Measurements from ENCODE around the gene ZIC2. TPM values are rescaled to one million over a fixed set of nuclear protein-coding genes. Genes with fewer than 3 reads are reported as not detected.
A peak's percentile ranks its signal among the peaks of the same experiment; 100 is the strongest.

Gene ZIC2
- total and polyA plus RNA-seq, 2 of the 4 experiments (the other 2 are of a cell fraction) = not detected

- no peak overlapping the region for H3K4ac ChIP-seq (ENCODE audit: low read depth, low read length)
These were observed 3.4 kb upstream of the ZIC2 start for GRCh38 chr13:99977912-99978798.

More at GRCh38 chr13:99977912-99978798, 3.4 kb upstream of the ZIC2 start:
- intact Hi-C loops (cut with micrococcal nuclease) (loop anchor here (10.0 kb wide), 1 partner anchor 537 kb away; no protein-coding TSS in a partner anchor), in situ Hi-C loops (cut with MboI; ENCODE audit: low sequenced_read_pairs) (no loop called here), dilution Hi-C loops (cut with HindIII; ENCODE audit: low sequenced_read_pairs, unreplicated experiment) (no loop called here)
- H3K56ac ChIP-seq (ENCODE audit: extremely low read depth, insufficient read depth, low read length) = no peak overlapping the region
- TF ChIP-seq POLR2A (IDR thresholded peaks at IDR 0.05; ENCODE audit: low read depth, low read length) (no peak), MAFK (IDR thresholded peaks at IDR 0.05; ENCODE audit: low read depth, low read length) (no peak), USF2 (IDR thresholded peaks at IDR 0.05; ENCODE audit: low read depth, low read length) (no peak), BHLHE40 (IDR thresholded peaks at IDR 0.05; ENCODE audit: low read depth, low read length) (no peak), ELK1 (IDR thresholded peaks at IDR 0.05; ENCODE audit: borderline replicate concordance, low read depth, low read length) (no peak), CTCF (conservative IDR thresholded peaks at IDR 0.05; ENCODE audit: low read depth, low read length) (no peak), MXI1 (IDR thresholded peaks at IDR 0.05; ENCODE audit: borderline replicate concordance, low read depth, low read length) (no peak), NFE2L2 (IDR thresholded peaks at IDR 0.05; ENCODE audit: low read depth, low read length) (no peak), CHD1 (IDR thresholded peaks at IDR 0.05; ENCODE audit: low read depth, low read length) (no peak), FOS (IDR thresholded peaks at IDR 0.05; ENCODE audit: low read depth, low read length) (no peak), RCOR1 (IDR thresholded peaks at IDR 0.05; ENCODE audit: insufficient replicate concordance, low read length) (no peak)
- no peak overlapping the region for H3K14ac ChIP-seq (replicated peaks; ENCODE audit: low read depth, low read length)
- no peak overlapping the region for H2BK15ac ChIP-seq (ENCODE audit: low read depth, low read length)
- H2AK9ac ChIP-seq (replicated peaks; ENCODE audit: low read depth, low read length, poor library complexity) = no peak overlapping the region
- no peak overlapping the region for H3K23ac ChIP-seq (ENCODE audit: low read depth, low read length)
- no peak overlapping the region for H2BK120ac ChIP-seq (ENCODE audit: low read depth, low read length)
- no peak overlapping the region for H4K8ac ChIP-seq (ENCODE audit: low read depth in 2 of 2, low read length in 2 of 2)
- ATAC-seq (ENCODE audit: low read depth) (no peak), DNase-seq (no peak)
- H2BK20ac ChIP-seq (ENCODE audit: low read depth, low read length) = no peak overlapping the region
- no peaks in the 10 kb centered on the region for H3K9me1 ChIP-seq (ENCODE audit: insufficient read depth, low read length)
- no peak overlapping the region for H3K4me3 ChIP-seq (ENCODE audit: insufficient read depth, low read depth, low read length)
- no peaks in the 10 kb centered on the region; the same call in 1 of the 2 replicates for H3K4me1 ChIP-seq (ENCODE audit: control insufficient read depth, insufficient read depth, low read length)
- H3K27me3 ChIP-seq (ENCODE audit: control insufficient read depth, insufficient read depth, low read length) = peaks cover 89% of the 10 kb centered on the region
- no peak overlapping the region for H4K91ac ChIP-seq (ENCODE audit: insufficient read depth, low read depth, low read length)
- no peak overlapping the region for H3K18ac ChIP-seq (ENCODE audit: low read depth, low read length)
- ChIA-PET CTCF (no interaction called here), POLR2A (ENCODE audit: unreplicated experiment) (no interaction called here)
- peaks cover under 1% of the 10 kb centered on the region; the same call in 1 of the 2 replicates for H4K20me1 ChIP-seq (ENCODE audit: insufficient read depth, low read length)
- H3K4me2 ChIP-seq (ENCODE audit: low read depth, low read length) = peak overlapping the region; percentile 69
- peaks cover 17% of the 10 kb centered on the region for H3K9me3 ChIP-seq (ENCODE audit: control insufficient read depth, insufficient read depth, low read length)
- BruUV-seq (replicated peaks) = no TSS peak
- no peak overlapping the region for H2BK5ac ChIP-seq (ENCODE audit: low read depth, low read length, poor library complexity, severe bottlenecking)
- no peak overlapping the region for H3K9ac ChIP-seq (ENCODE audit: low read depth, low read length)
- 5% methylated on average over 23 of the region's 52 CpGs; no CpG with 5 or more reads in 1 of the 2 experiments for WGBS, 2 experiments (ENCODE audit: extremely low coverage in 2 of 2, insufficient read length in 1 of 2)
- no peak overlapping the region for H3K27ac ChIP-seq (ENCODE audit: insufficient read depth, low read length)
- no peak overlapping the region for H2AFZ ChIP-seq (replicated peaks; ENCODE audit: low read length, poor library complexity)
- H2AK5ac ChIP-seq (ENCODE audit: low read depth, low read length) = no peak overlapping the region
- H3K36me3 ChIP-seq (ENCODE audit: control insufficient read depth, insufficient read depth, low read length) = no peaks in the 10 kb centered on the region
- H3K79me1 ChIP-seq (ENCODE audit: low read depth in 1 of 2, low read length in 2 of 2) = no peaks in the 10 kb centered on the region
- no peak overlapping the region for H4K5ac ChIP-seq (ENCODE audit: low read depth, low read length)

Data from IMR-90 (cell line).